SK-N-SH treated with all-trans-retinoic acid at 6 μM for 48 hours (cell line): Measurements from ENCODE around the gene SMAP1.
A peak's percentile ranks its signal among the peaks of the same experiment; 100 is the strongest.

Experiments
- ATAC-seq: fragments of 200-7000 bp; cut with Tn5 transposase; 3 replicates; pipeline ENCODE4 v1.9.1; 2020; ENCODE audit warnings: mild to moderate bottlenecking, moderate library complexity
- ARNTL ChIP-seq: fragments of 450-650 bp; formaldehyde crosslinking; IDR thresholded peaks from 2 replicates; pipeline ENCODE4 v1.5.0; 2020; ENCODE audit warnings: low read depth, mild to moderate bottlenecking, moderate library complexity, borderline replicate concordance
- BACH2 ChIP-seq: fragments of 250-450 bp; sonication (Bioruptor Pico); IDR thresholded peaks from 2 replicates; pipeline ENCODE4 v1.9.0; 2021; ENCODE audit warnings: mild to moderate bottlenecking, borderline replicate concordance
- CREB5 ChIP-seq: fragments of 250-450 bp; sonication (Bioruptor Pico); IDR thresholded peaks from 2 replicates; pipeline ENCODE4 v1.5.1; 2020; ENCODE audit warnings: low read depth, mild to moderate bottlenecking, moderate library complexity
- CSRNP3 ChIP-seq: fragments of 250-450 bp; sonication (Bioruptor Pico); IDR thresholded peaks from 2 replicates; pipeline ENCODE4 v1.5.1; 2021; ENCODE audit warnings: mild to moderate bottlenecking, moderate library complexity
- ESRRG ChIP-seq: fragments of 250-450 bp; sonication (Bioruptor Pico); IDR thresholded peaks from 2 replicates; pipeline ENCODE4 v1.6.1; 2021; ENCODE audit warnings: mild to moderate bottlenecking
- GLIS3 ChIP-seq: fragments of 250-450 bp; sonication (Bioruptor Pico); IDR thresholded peaks from 2 replicates; pipeline ENCODE4 v1.5.0; 2020; ENCODE audit warnings: mild to moderate bottlenecking, moderate library complexity
- ISL1 ChIP-seq: fragments of 250-450 bp; sonication (Bioruptor Pico); IDR thresholded peaks from 2 replicates; pipeline ENCODE4 v2.1.2; 2022; ENCODE audit warnings: mild to moderate bottlenecking, moderate library complexity
- OSR1 ChIP-seq: fragments of 250-450 bp; sonication (Bioruptor Pico); IDR thresholded peaks from 2 replicates; pipeline ENCODE4 v1.8.0; 2022; ENCODE audit warnings: moderate library complexity, mild to moderate bottlenecking, inconsistent platforms
- POU6F1 ChIP-seq: fragments of 250-450 bp; sonication (Bioruptor Pico); IDR thresholded peaks from 2 replicates; pipeline ENCODE4 v1.8.0; 2021; ENCODE audit warnings: low read depth, mild to moderate bottlenecking, moderate library complexity, borderline replicate concordance
- PPARA ChIP-seq: fragments of 250-450 bp; sonication (Bioruptor Pico); IDR thresholded peaks from 2 replicates; pipeline ENCODE4 v1.5.0; 2020; ENCODE audit warnings: mild to moderate bottlenecking, borderline replicate concordance
- RARB ChIP-seq: fragments of 250-450 bp; sonication (Bioruptor Pico); IDR thresholded peaks from 2 replicates; pipeline ENCODE4 v1.8.0; 2021; ENCODE audit warnings: mild to moderate bottlenecking, moderate library complexity
- SNAI2 ChIP-seq: fragments of 250-450 bp; sonication (Bioruptor Pico); IDR thresholded peaks from 2 replicates; pipeline ENCODE4 v1.5.0; 2020; ENCODE audit warnings: mild to moderate bottlenecking, moderate library complexity
- TCF4 ChIP-seq: fragments of 250-450 bp; sonication (Bioruptor Pico); IDR thresholded peaks from 2 replicates; pipeline ENCODE4 v1.8.0; 2021; ENCODE audit warnings: mild to moderate bottlenecking, moderate library complexity, borderline replicate concordance
- ZC3H10 ChIP-seq: fragments of 250-450 bp; sonication (Bioruptor Pico); IDR thresholded peaks from 2 replicates; pipeline ENCODE4 v1.5.1; 2021; ENCODE audit warnings: mild to moderate bottlenecking, moderate library complexity
- ZFP3 ChIP-seq: fragments of 250-450 bp; sonication (Bioruptor Pico); IDR thresholded peaks from 2 replicates; pipeline ENCODE4 v1.5.0; 2020; ENCODE audit warnings: mild to moderate bottlenecking, moderate library complexity
- ZFP30 ChIP-seq: fragments of 450-650 bp; formaldehyde crosslinking; IDR thresholded peaks from 2 replicates; pipeline ENCODE4 v1.5.0; 2022; ENCODE audit warnings: mild to moderate bottlenecking, moderate library complexity
- ZNF565 ChIP-seq: fragments of 450-650 bp; formaldehyde crosslinking; conservative IDR thresholded peaks from 2 replicates; pipeline ENCODE4 v1.5.0; 2020; ENCODE audit warnings: low read depth, mild to moderate bottlenecking, moderate library complexity
- ZNF70 ChIP-seq: fragments of 450-650 bp; formaldehyde crosslinking; IDR thresholded peaks from 2 replicates; pipeline ENCODE4 v1.5.0; 2020; ENCODE audit warnings: mild to moderate bottlenecking, moderate library complexity
- ZNF8 ChIP-seq: fragments of 450-650 bp; formaldehyde crosslinking; IDR thresholded peaks from 2 replicates; pipeline ENCODE4 v1.5.0; 2020; ENCODE audit warnings: mild to moderate bottlenecking, moderate library complexity
- TF ChIP-seq, protein P1 (sequence below): fragments of 250-450 bp; sonication (Bioruptor Pico); IDR thresholded peaks from 2 replicates; pipeline ENCODE4 v1.8.0; 2020; ENCODE audit warnings: mild to moderate bottlenecking, moderate library complexity, borderline replicate concordance

The SMAP1 gene

DNA sequence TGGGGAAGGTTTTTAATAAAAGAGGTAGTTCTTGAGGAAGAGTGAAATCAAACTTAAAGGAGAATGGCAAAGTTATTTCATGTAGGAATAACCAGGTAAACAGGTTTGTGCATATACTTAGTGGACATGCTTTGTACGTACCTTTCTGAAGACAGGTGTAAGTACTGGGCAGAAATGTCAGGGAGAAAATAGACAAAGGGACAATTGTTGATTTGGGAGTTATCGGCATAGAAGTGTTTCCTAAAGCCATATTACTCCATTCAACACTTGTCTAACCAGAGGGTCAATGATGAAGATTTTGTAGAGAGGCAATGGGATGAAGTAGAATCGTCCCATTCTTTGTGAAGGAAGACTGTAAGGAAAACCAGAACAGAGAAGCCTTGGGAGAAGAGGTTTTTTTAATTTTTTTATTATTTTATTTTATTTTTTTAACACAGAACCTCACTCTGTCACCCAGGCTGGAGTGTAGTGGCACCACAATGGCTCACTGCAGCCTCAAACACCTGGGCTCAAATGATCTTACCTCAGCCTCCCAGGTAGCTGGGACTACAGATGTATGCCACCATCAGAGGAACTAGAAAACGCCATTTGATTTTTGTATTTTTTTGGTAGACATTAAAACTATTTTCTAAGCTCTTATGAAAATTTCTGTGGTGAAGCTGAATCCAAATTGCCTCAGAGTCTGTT lies 18.0 kb downstream of the SMAP1 start:
- TF ChIP-seq SNAI2 (CRISPR knock-in tag) (no peak), ZC3H10 (CRISPR knock-in tag) (no peak), CSRNP3 (no peak), ZFP30 (no peak), GLIS3 (no peak)
- no peak for ATAC-seq

- no peak for TF ChIP-seq TCF4
- no peak for TF ChIP-seq ZFP30
- TF ChIP-seq OSR1: no peak
- TF ChIP-seq ZC3H10 (CRISPR knock-in tag): no peak
- no peak for TF ChIP-seq BACH2
- TF ChIP-seq CSRNP3: no peak
- TF ChIP-seq GLIS3: no peak
- no peak for TF ChIP-seq RARB (CRISPR knock-in tag)
- TF ChIP-seq POU6F1: no peak
- TF ChIP-seq, protein P1, sequence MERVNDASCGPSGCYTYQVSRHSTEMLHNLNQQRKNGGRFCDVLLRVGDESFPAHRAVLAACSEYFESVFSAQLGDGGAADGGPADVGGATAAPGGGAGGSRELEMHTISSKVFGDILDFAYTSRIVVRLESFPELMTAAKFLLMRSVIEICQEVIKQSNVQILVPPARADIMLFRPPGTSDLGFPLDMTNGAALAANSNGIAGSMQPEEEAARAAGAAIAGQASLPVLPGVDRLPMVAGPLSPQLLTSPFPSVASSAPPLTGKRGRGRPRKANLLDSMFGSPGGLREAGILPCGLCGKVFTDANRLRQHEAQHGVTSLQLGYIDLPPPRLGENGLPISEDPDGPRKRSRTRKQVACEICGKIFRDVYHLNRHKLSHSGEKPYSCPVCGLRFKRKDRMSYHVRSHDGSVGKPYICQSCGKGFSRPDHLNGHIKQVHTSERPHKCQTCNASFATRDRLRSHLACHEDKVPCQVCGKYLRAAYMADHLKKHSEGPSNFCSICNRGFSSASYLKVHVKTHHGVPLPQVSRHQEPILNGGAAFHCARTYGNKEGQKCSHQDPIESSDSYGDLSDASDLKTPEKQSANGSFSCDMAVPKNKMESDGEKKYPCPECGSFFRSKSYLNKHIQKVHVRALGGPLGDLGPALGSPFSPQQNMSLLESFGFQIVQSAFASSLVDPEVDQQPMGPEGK (CRISPR knock-in tag): no peak
- no peak for TF ChIP-seq ESRRG
- TF ChIP-seq ARNTL (CRISPR knock-in tag): no peak
- TF ChIP-seq PPARA (CRISPR knock-in tag): no peak
- no peak for TF ChIP-seq SNAI2 (CRISPR knock-in tag)
- TF ChIP-seq ISL1 (CRISPR knock-in tag): no peak
- TF ChIP-seq ZFP3 (CRISPR knock-in tag): no peak
- no peak for TF ChIP-seq ZNF70 (CRISPR knock-in tag)
- peak; percentile 61; the same call in 2 of the 3 replicates for ATAC-seq
These were observed 19.0 kb downstream of the SMAP1 start for GRCh38 chr6:70686548-70687133.

DNA sequence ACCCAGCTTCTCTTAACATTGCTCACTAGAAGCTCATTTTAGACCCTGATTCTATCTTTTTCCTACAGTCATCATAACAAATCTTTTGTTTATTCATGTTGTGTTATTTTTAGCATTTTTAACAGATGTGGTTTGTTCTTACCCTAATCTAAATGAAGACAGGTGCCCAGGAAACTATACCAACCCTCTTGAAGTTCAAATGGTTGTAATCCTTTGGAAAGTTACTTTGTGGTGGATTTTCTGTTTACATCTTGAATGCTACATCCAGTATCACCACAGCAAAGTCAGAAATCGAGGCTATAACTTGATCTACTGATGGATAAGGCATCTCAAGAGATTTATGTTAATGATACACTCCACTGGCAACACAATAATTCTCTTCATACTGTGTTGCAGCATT lies 26.2 kb downstream of the SMAP1 start:
- no peak for ATAC-seq
- TF ChIP-seq, protein P1 (CRISPR knock-in tag): no peak
- TF ChIP-seq ZFP3 (CRISPR knock-in tag) (no peak), CSRNP3 (no peak), ZNF8 (CRISPR knock-in tag) (no peak), CREB5 (CRISPR knock-in tag) (no peak), ESRRG (no peak), SNAI2 (CRISPR knock-in tag) (no peak), PPARA (CRISPR knock-in tag) (no peak), POU6F1 (no peak), ZNF565 (CRISPR knock-in tag) (no peak), GLIS3 (no peak)
